Measurements from ENCODE around the gene MEGF6.

- no peak for TF ChIP-seq CTCF (IDR thresholded peaks at IDR 0.05; ENCODE audit: control extremely low read depth in 1 of 3, insufficient read depth in 1 of 3, low read depth in 1 of 3, low read length in 3 of 3)
- no peak for TF ChIP-seq GTF2F1 (IDR thresholded peaks at IDR 0.05; ENCODE audit: borderline replicate concordance, low read depth, low read length)
- no peak for TF ChIP-seq BCL11A (IDR thresholded peaks at IDR 0.05; ENCODE audit: low read depth in 2 of 2, low read length in 2 of 2)
- no peak for TF ChIP-seq TEAD4 (IDR thresholded peaks at IDR 0.05; ENCODE audit: low read depth, low read length)
- TF ChIP-seq CREB1 (IDR thresholded peaks at IDR 0.05) = no peak
- no peak for TF ChIP-seq CHD2 (IDR thresholded peaks at IDR 0.05; ENCODE audit: low read length)
- TF ChIP-seq SUZ12 (IDR thresholded peaks at IDR 0.05; ENCODE audit: low read length) = no peak
- TF ChIP-seq SIN3A (conservative IDR thresholded peaks at IDR 0.05 in 1 of 2, IDR thresholded peaks at IDR 0.05 in 1 of 2; ENCODE audit: low read depth in 1 of 2, low read length in 2 of 2) = no peak
- no peak for TF ChIP-seq EZH2 (IDR thresholded peaks at IDR 0.05; ENCODE audit: low read depth, low read length, severe bottlenecking)
- TF ChIP-seq USF2 (IDR thresholded peaks at IDR 0.05; ENCODE audit: low read length) = no peak
- TF ChIP-seq POLR2AphosphoS5 (IDR thresholded peaks at IDR 0.05; ENCODE audit: low read depth, low read length) = no peak
- TF ChIP-seq SP1 (IDR thresholded peaks at IDR 0.05; ENCODE audit: low read depth, low read length) = no peak
Measured at GRCh38 chr1:3478187-3478586, 133.1 kb downstream of the MEGF6 start.

Measured in H1 (cell line).